ENCODE results near the gene COBL. TPM values are rescaled to one million over a fixed set of nuclear protein-coding genes. Genes with fewer than 3 reads are reported as not detected.

Gene COBL
- total and polyA plus RNA-seq, 2 of the 4 experiments (the other 2 are of a cell fraction), result under 0.01 TPM; not detected in 1

- ChIA-PET POLR2A (ENCODE audit: unreplicated experiment) (no interaction called here), CTCF (no interaction called here)
- Histone ChIP-seq H4K5ac (ENCODE audit: low read depth, low read length) (no peak overlapping the region), H2BK5ac (ENCODE audit: low read depth, low read length, poor library complexity, severe bottlenecking) (no peak overlapping the region), H3K9ac (ENCODE audit: low read depth, low read length) (no peak overlapping the region), H2BK15ac (ENCODE audit: low read depth, low read length) (no peak overlapping the region), H3K4me3 (ENCODE audit: insufficient read depth, low read depth, low read length) (no peak overlapping the region), H4K20me1 (ENCODE audit: insufficient read depth, low read length) (no peaks in the 10 kb centered on the region), H3K56ac (ENCODE audit: extremely low read depth, insufficient read depth, low read length) (no peak overlapping the region), H3K14ac (replicated peaks; ENCODE audit: low read depth, low read length) (no peak overlapping the region), H3K18ac (ENCODE audit: low read depth, low read length) (no peak overlapping the region), H3K9me3 (ENCODE audit: control insufficient read depth, insufficient read depth, low read length) (no peaks in the 10 kb centered on the region), H3K36me3 (ENCODE audit: control insufficient read depth, insufficient read depth, low read length) (no peaks in the 10 kb centered on the region), H3K27me3 (ENCODE audit: control insufficient read depth, insufficient read depth, low read length) (no peaks in the 10 kb centered on the region), H4K91ac (ENCODE audit: insufficient read depth, low read depth, low read length) (no peak overlapping the region), H3K9me1 (ENCODE audit: insufficient read depth, low read length) (no peaks in the 10 kb centered on the region), H3K4me2 (ENCODE audit: low read depth, low read length) (no peak overlapping the region), H4K8ac (ENCODE audit: low read depth in 2 of 2, low read length in 2 of 2) (no peak overlapping the region), H3K27ac (ENCODE audit: insufficient read depth, low read length) (no peak overlapping the region), H2AK5ac (ENCODE audit: low read depth, low read length) (no peak overlapping the region), H2BK20ac (ENCODE audit: low read depth, low read length) (no peak overlapping the region), H2BK120ac (ENCODE audit: low read depth, low read length) (no peak overlapping the region), H3K23ac (ENCODE audit: low read depth, low read length) (no peak overlapping the region), H2AFZ (replicated peaks; ENCODE audit: low read length, poor library complexity) (no peak overlapping the region), H2AK9ac (replicated peaks; ENCODE audit: low read depth, low read length, poor library complexity) (no peak overlapping the region), H3K79me1 (ENCODE audit: low read depth in 1 of 2, low read length in 2 of 2) (no peaks in the 10 kb centered on the region), H3K4ac (ENCODE audit: low read depth, low read length) (no peak overlapping the region), H3K4me1 (ENCODE audit: control insufficient read depth, insufficient read depth, low read length) (no peaks in the 10 kb centered on the region)
- 60% methylated on average over 1 of the region's 6 CpGs; no CpG with 5 or more reads in 1 of the 2 experiments for WGBS, 2 experiments (ENCODE audit: extremely low coverage in 2 of 2, insufficient read length in 1 of 2)
- dilution Hi-C loops (cut with HindIII; ENCODE audit: low sequenced_read_pairs, unreplicated experiment), result no loop called here
- TF ChIP-seq MXI1 (IDR thresholded peaks at IDR 0.05; ENCODE audit: borderline replicate concordance, low read depth, low read length) (no peak), SMC3 (IDR thresholded peaks at IDR 0.05; ENCODE audit: low read depth, low read length) (no peak), CHD1 (IDR thresholded peaks at IDR 0.05; ENCODE audit: low read depth, low read length) (no peak), ELK1 (IDR thresholded peaks at IDR 0.05; ENCODE audit: borderline replicate concordance, low read depth, low read length) (no peak), RFX5 (IDR thresholded peaks at IDR 0.05; ENCODE audit: low read depth, low read length) (no peak)
- no TSS peak for BruUV-seq (replicated peaks)
- ATAC-seq (ENCODE audit: low read depth) (no peak), DNase-seq (no peak)
- in situ Hi-C loops (cut with MboI; ENCODE audit: low sequenced_read_pairs), result no loop called here
- intact Hi-C loops (cut with micrococcal nuclease), result no loop called here
Observed at GRCh38 chr7:51344406-51345138, 28.0 kb upstream of the COBL start.

Measured in IMR-90 (cell line).